SK-N-SH treated with all-trans-retinoic acid at 6 μM for 48 hours (cell line): ENCODE results near the gene CZIB.
"Not testable (repeated sequence)": the region's sequence is repeated elsewhere in the genome, so short reads cannot be mapped to it uniquely, and the experiment has no call there.

Experiments used
- ATAC-seq: fragments of 200-7000 bp; cut with Tn5 transposase; 3 replicates; pipeline ENCODE4 v1.9.1; 2020; ENCODE audit warnings: mild to moderate bottlenecking, moderate library complexity
- BACH2 ChIP-seq: fragments of 250-450 bp; sonication (Bioruptor Pico); IDR thresholded peaks from 2 replicates; pipeline ENCODE4 v1.9.0; 2021; ENCODE audit warnings: mild to moderate bottlenecking, borderline replicate concordance
- CREB5 ChIP-seq: fragments of 250-450 bp; sonication (Bioruptor Pico); IDR thresholded peaks from 2 replicates; pipeline ENCODE4 v1.5.1; 2020; ENCODE audit warnings: low read depth, mild to moderate bottlenecking, moderate library complexity
- CSDC2 ChIP-seq: fragments of 250-450 bp; sonication (Bioruptor Pico); IDR thresholded peaks from 2 replicates; pipeline ENCODE4 v1.5.0; 2020; ENCODE audit warnings: mild to moderate bottlenecking, moderate library complexity
- ESRRG ChIP-seq: fragments of 250-450 bp; sonication (Bioruptor Pico); IDR thresholded peaks from 2 replicates; pipeline ENCODE4 v1.6.1; 2021; ENCODE audit warnings: mild to moderate bottlenecking
- GLIS3 ChIP-seq: fragments of 250-450 bp; sonication (Bioruptor Pico); IDR thresholded peaks from 2 replicates; pipeline ENCODE4 v1.5.0; 2020; ENCODE audit warnings: mild to moderate bottlenecking, moderate library complexity
- ISL1 ChIP-seq: fragments of 250-450 bp; sonication (Bioruptor Pico); IDR thresholded peaks from 2 replicates; pipeline ENCODE4 v2.1.2; 2022; ENCODE audit warnings: mild to moderate bottlenecking, moderate library complexity
- OSR1 ChIP-seq: fragments of 250-450 bp; sonication (Bioruptor Pico); IDR thresholded peaks from 2 replicates; pipeline ENCODE4 v1.8.0; 2022; ENCODE audit warnings: moderate library complexity, mild to moderate bottlenecking, inconsistent platforms
- PATZ1 ChIP-seq: fragments of 250-450 bp; sonication (Bioruptor Pico); IDR thresholded peaks from 2 replicates; pipeline ENCODE4 v1.8.0; 2020; ENCODE audit warnings: mild to moderate bottlenecking, moderate library complexity, borderline replicate concordance
- POU6F1 ChIP-seq: fragments of 250-450 bp; sonication (Bioruptor Pico); IDR thresholded peaks from 2 replicates; pipeline ENCODE4 v1.8.0; 2021; ENCODE audit warnings: low read depth, mild to moderate bottlenecking, moderate library complexity, borderline replicate concordance
- PPARA ChIP-seq: fragments of 250-450 bp; sonication (Bioruptor Pico); IDR thresholded peaks from 2 replicates; pipeline ENCODE4 v1.5.0; 2020; ENCODE audit warnings: mild to moderate bottlenecking, borderline replicate concordance
- RARB ChIP-seq: fragments of 250-450 bp; sonication (Bioruptor Pico); IDR thresholded peaks from 2 replicates; pipeline ENCODE4 v1.8.0; 2021; ENCODE audit warnings: mild to moderate bottlenecking, moderate library complexity
- TCF4 ChIP-seq: fragments of 250-450 bp; sonication (Bioruptor Pico); IDR thresholded peaks from 2 replicates; pipeline ENCODE4 v1.8.0; 2021; ENCODE audit warnings: mild to moderate bottlenecking, moderate library complexity, borderline replicate concordance
- TOX ChIP-seq: fragments of 250-450 bp; sonication (Bioruptor Pico); IDR thresholded peaks from 2 replicates; pipeline ENCODE4 v1.8.0; 2021; ENCODE audit warnings: mild to moderate bottlenecking, moderate library complexity, borderline replicate concordance
- TSHZ2 ChIP-seq: fragments of 250-450 bp; sonication (Bioruptor Pico); IDR thresholded peaks from 2 replicates; pipeline ENCODE4 v1.5.0; 2020; ENCODE audit warnings: mild to moderate bottlenecking, moderate library complexity
- ZC3H10 ChIP-seq: fragments of 250-450 bp; sonication (Bioruptor Pico); IDR thresholded peaks from 2 replicates; pipeline ENCODE4 v1.5.1; 2021; ENCODE audit warnings: mild to moderate bottlenecking, moderate library complexity
- ZFP3 ChIP-seq: fragments of 250-450 bp; sonication (Bioruptor Pico); IDR thresholded peaks from 2 replicates; pipeline ENCODE4 v1.5.0; 2020; ENCODE audit warnings: mild to moderate bottlenecking, moderate library complexity
- ZFP30 ChIP-seq: fragments of 450-650 bp; formaldehyde crosslinking; IDR thresholded peaks from 2 replicates; pipeline ENCODE4 v1.5.0; 2022; ENCODE audit warnings: mild to moderate bottlenecking, moderate library complexity
- ZNF565 ChIP-seq: fragments of 450-650 bp; formaldehyde crosslinking; conservative IDR thresholded peaks from 2 replicates; pipeline ENCODE4 v1.5.0; 2020; ENCODE audit warnings: low read depth, mild to moderate bottlenecking, moderate library complexity
- ZNF70 ChIP-seq: fragments of 450-650 bp; formaldehyde crosslinking; IDR thresholded peaks from 2 replicates; pipeline ENCODE4 v1.5.0; 2020; ENCODE audit warnings: mild to moderate bottlenecking, moderate library complexity
- ZNF8 ChIP-seq: fragments of 450-650 bp; formaldehyde crosslinking; IDR thresholded peaks from 2 replicates; pipeline ENCODE4 v1.5.0; 2020; ENCODE audit warnings: mild to moderate bottlenecking, moderate library complexity

The CZIB gene

GRCh38 chr1:53207726-53208125, 12.7 kb downstream of the CZIB start:
- TF ChIP-seq BACH2 (CRISPR knock-in tag), result no peak
- TF ChIP-seq, all 23 proteins: peak for 0
- ATAC-seq, result no peak

- no peak for TF ChIP-seq PATZ1 (CRISPR knock-in tag)
- TF ChIP-seq TCF4 (CRISPR knock-in tag), result no peak
- no peak for TF ChIP-seq ZFP30 (CRISPR knock-in tag)
- no peak for TF ChIP-seq ISL1 (CRISPR knock-in tag)
- TF ChIP-seq ZNF8 (CRISPR knock-in tag), result no peak
- TF ChIP-seq ZFP3 (CRISPR knock-in tag), result no peak
- TF ChIP-seq GLIS3 (CRISPR knock-in tag), result no peak
- no peak for ATAC-seq
Observed at GRCh38 chr1:53206735-53207379, 13.6 kb downstream of the CZIB start.

GRCh38 chr1:53206083-53206685, 14.2 kb downstream of the CZIB start:
- ATAC-seq, result not testable (repeated sequence)

- not testable (repeated sequence) for ATAC-seq
Observed at GRCh38 chr1:53205496-53205895, 14.9 kb downstream of the CZIB start.

- no peak for ATAC-seq
- TF ChIP-seq ZNF8 (CRISPR knock-in tag), result no peak
- TF ChIP-seq TOX (CRISPR knock-in tag), result no peak
- no peak for TF ChIP-seq RARB
- TF ChIP-seq PPARA (CRISPR knock-in tag), result no peak
- no peak for TF ChIP-seq OSR1 (CRISPR knock-in tag)
- no peak for TF ChIP-seq CSDC2 (CRISPR knock-in tag)
- TF ChIP-seq ESRRG (CRISPR knock-in tag), result no peak
- no peak for TF ChIP-seq ZNF565
- no peak for TF ChIP-seq TSHZ2 (CRISPR knock-in tag)
- no peak for TF ChIP-seq PATZ1 (CRISPR knock-in tag)
- TF ChIP-seq POU6F1 (CRISPR knock-in tag), result no peak
- no peak for TF ChIP-seq ZC3H10
- no peak for TF ChIP-seq CREB5 (CRISPR knock-in tag)
- no peak for TF ChIP-seq ISL1 (CRISPR knock-in tag)
- no peak for TF ChIP-seq BACH2 (CRISPR knock-in tag)
- TF ChIP-seq TCF4 (CRISPR knock-in tag), result no peak
- TF ChIP-seq ZNF70 (CRISPR knock-in tag), result no peak
- no peak for TF ChIP-seq GLIS3 (CRISPR knock-in tag)
Observed at GRCh38 chr1:53203466-53203865, 17.0 kb downstream of the CZIB start.
